HG03342 (cell line): ENCODE data around the gene ZNF784.

Experiments used
- ATAC-seq: cut with Tn5 transposase; IDR thresholded peaks from one replicate; pipeline ENCODE4 v1.9.1; 2021; ENCODE audit warnings: mild to moderate bottlenecking, moderate library complexity; ENCODE audit not compliant: unreplicated experiment

The ZNF784 gene

DNA sequence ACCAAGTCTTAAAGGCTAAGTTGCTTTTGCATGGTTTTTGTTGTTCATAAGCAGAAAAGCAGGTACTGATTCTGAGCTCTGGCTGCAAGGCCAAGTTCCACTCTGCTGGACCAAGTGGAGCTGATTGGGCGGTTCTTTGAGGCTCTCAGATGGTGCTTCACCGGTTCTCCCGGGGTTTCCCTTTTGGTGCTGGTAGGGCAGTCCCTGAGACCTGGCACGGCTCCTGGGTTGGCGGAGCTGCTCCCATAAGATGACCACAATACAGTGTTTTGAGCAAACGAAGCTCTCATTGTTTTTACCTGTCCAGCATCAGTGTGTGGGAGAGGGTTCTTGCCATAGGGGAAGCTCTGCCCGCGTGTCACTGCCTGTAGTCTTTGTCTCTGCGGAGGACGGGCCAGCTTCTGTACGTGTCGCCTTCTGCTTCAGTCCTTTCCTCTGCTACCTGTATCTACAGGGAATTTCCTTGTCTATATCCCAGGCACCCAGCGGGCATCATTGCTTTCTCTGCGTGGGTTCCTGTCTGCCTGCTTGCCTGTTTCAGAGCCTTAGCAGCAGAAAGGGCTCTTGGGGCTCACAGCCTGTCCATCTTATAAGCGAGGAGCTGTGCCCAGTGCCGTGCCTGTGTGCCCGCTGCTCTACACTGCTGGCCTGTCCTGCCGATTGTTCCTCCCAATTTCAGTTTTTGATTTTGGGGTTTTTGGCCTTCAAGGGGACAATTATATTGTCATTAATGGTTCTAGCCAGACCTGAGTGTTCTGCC is 32.8 kb upstream of the ZNF784 start:
- ATAC-seq: no peak

DNA sequence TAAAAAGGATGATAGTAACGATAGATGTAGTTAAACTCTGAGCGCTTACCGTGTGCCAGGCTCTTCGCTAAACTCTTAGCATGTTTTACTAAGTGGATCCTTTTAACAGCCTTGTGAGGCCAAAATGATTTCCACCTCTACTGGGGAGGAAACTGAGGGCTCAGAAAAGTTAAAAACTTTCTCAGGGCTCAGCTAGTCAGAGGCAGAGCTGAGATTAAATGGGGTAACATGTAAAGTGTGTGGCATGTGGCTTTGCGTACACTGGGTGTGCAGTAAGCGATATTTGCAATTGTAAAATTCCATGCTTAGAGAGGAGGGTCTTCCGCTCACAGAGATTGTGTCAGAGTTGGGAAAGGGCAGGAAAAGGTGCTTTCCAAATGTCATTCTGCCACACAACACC is 32.2 kb upstream of the ZNF784 start:
- no peak for ATAC-seq

DNA sequence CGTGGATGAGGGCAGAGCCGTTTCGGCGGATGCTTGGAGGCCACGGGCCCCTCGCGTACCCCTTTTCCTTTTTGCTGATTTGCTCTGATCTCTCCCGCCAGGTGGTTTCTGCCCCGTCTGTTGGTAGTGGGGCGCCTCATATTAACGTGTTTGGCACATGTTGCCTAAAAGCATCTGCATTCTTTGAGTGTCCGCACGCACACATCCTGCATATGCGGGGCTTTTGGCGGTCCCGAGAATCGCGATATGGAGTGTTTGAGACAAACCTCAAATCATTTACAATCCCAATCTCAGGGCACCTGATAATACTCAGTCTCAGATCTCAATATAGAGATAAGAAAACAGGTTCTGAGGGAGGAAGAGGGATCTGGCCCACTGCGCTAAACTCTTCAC is 31.3 kb upstream of the ZNF784 start:
- no peak for ATAC-seq

DNA sequence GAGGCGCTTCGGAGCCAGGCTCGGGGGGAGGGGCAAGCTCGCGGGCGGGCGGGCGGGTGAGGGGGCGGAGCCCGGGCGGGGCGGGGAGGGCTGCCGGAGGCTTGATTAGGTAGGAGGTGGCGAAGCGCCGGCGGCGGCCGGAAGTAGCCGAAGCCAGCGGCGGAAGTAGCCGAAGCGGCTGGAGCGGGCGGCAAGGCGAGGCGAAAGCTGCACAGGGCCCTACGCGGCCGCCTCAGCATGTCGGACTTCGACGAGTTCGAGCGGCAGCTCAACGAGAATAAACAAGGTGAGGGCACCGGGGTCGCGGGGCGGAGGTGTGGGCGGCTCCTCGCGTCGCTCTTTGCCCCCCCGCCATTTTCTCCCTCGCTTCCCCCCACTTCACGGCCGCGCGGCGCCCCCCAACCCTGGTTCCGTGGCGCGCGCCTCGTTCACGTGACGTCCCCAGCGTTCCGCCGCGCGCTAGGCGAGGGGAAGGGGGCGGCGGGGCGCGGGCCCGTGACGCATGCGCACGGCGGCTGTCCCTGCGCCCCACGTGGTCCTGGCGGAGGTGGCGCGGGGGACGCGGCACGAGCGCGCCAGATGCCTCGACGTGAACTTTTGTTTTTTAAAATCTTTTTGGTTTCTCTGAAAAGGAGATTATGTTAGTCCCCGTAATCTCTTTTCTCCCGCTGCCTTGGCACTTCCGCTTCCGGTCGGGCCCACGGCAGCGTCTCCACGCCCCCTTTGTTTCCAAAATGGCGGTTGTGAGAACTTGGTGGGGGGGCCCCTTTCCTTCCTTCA is 30.7 kb upstream of the ZNF784 start, which contains the start of gene U2AF2:
U2AF2 (plus strand) TSS at position 168 of the 780 bp plus-strand sequence; CDS start at position 238, 70 bp downstream.
- ATAC-seq: peak; percentile 27

DNA sequence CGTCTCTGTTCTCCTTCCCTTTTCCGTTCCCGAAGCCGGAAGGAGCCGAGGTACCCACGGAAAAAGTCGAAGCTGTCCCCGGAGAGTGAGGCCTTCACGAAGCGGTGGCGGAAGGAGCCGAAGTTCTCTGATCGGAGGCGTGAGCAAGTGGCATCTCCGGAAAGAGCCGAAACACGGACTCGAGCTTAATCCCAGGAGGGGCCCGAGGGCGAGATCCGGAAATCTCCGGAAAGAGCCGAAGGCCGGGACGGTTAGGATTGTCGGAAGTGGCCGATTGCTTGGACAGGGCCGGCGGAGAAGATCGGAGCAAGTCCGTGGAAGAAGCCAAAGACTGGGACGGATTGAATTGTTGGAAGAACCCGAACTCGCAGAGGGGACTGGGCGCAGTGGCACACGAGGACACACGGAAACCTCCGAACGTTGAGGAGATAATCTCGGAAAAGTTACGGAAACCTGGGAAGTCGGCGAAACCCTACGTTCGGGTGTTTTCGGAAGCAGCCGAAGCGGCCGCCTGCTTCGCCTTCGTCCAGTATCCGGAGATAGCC is 30.0 kb upstream of the ZNF784 start:
- ATAC-seq: peak; percentile 54

DNA sequence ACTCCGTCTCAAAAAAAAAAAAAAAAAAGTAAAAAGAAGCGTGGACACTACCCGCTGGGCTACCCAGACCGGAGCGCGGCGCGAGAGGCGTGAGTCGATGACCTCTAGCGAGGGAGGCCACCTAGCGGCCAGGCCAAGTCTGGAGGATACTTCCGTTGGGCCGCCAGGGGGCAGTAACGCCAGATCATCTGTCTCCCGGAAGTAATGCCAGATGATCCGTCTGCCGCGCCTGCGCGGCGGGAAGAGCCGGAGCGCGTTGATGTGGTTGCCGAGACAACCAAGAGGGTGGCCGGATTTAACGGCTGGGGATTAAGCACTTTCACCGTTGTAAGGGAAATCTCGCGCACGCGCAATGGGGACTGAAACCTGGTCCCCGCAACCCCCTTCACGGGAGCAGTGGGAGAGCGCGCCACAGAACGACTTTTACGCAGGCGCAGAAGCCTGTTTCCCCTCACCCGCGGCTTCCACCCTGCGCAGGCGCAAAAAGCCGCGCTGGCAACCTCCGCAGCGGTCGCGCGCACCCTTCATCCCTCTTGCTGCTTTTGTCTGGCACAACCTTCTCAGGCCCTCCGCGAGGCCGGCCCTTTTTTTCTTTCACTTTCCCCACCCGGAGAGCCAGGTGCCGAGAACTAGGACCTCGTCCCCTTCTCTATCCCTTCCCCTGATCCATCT is 29.4 kb upstream of the ZNF784 start:
- ATAC-seq: peak; percentile 42

DNA sequence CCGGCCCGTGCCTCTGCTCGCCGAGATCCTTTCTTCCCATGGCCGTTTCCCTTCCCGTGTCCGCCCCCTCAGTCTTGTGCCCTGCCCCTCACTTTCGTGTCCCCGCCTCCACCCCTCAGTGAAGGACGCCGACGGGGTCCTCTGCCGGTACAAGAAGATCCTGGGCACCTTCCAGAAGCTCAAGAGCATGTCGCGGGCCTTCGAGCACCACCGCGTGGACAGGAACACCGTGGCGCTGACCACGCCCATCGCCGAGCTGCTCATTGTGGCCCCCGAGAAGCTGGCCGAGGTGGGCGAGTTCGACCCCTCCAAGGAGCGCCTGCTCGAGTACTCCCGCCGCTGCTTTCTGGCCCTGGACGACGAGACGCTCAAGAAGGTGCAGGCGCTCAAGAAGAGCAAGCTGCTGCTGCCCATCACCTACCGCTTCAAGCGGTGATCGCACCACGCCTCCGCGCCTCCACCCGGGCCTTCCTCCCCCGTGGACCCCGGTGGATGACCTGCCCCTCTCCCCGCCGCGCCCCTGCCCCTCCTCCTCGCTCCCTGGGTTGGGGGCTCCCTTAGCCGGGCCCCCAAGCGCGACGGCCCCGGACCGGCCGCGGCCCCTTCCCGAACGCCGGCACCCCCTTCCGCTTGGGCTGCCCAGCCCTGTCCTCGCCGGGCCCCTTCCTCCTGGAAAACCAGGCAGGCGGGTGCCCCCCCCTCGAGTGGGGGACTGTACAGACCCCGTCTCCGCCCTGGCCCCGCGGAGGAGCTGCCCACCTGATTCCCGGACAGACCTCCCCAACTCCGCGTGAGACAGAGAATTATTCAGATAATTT is 28.2 kb upstream of the ZNF784 start:
- ATAC-seq: no peak

DNA sequence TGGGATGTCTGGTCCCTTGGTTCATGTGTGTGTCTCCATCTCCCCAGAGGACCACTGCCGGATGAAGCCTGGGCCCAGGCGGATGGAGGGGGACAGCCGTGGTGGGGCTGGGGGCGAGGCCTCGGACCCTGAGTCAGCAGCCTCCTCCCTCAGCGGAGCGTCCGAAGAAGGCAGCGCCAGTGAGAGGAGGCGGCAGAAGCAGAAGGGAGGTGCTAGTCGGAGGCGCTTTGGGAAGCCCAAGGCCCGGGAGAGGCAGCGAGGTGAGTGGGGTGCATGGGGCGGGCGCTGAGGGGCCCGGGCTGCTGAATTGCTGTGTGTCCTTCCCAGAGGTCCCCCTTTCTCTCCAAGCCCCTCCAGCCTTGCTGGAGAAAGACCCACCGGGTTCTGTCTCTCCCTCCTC is 26.9 kb upstream of the ZNF784 start:
- no peak for ATAC-seq

DNA sequence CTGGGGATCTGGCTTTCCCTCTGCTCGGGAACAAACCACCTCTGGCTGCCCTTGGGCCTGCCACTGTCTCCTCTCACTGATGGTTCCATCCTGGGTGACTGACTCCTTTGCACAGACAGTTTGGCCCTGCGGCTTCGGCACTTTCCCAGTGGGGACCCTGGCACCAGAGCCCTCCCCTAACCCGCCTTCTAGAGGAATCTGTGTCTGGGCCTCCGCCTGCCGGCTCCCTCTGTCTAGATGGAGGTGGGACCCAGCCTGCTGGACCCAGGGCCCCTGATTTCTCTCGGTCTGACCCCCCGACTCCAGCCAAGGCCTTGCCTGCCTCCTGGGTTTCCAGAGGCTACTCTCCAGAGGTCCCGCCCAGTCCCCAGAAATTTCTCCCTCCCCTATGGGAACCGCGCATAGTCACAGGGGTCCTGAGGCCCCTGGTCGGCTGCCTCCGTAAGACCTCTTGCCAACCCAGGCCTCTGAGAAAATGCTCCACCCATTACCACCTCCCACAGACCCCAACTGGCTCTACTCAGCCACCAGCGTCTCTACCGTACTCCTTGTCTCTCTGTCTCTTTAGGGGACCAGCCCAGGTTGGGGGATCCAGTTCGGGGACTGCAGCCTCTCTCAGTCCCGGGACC is 26.4 kb upstream of the ZNF784 start:
- ATAC-seq: no peak

DNA sequence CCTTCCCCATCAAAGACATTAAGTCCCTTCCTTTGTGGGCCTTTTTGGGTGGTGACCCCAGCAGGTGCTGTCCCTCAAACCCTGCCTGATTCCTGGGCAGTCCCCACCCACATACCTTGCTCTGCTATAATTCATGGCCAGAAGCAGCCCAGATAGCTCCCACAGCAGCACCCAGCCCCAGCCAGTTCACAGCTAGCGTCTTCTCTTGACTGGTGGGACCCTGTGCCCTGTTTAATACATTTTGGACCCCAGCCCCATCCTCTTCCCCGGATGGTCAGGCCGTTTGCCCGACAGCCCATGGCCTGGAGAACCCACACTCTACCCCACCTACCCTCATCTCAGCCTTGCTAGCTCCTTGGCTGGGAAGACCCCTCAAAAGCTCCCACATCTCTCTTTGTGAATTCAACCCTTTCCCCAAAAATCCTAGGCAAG is 25.8 kb upstream of the ZNF784 start:
- no peak for ATAC-seq

DNA sequence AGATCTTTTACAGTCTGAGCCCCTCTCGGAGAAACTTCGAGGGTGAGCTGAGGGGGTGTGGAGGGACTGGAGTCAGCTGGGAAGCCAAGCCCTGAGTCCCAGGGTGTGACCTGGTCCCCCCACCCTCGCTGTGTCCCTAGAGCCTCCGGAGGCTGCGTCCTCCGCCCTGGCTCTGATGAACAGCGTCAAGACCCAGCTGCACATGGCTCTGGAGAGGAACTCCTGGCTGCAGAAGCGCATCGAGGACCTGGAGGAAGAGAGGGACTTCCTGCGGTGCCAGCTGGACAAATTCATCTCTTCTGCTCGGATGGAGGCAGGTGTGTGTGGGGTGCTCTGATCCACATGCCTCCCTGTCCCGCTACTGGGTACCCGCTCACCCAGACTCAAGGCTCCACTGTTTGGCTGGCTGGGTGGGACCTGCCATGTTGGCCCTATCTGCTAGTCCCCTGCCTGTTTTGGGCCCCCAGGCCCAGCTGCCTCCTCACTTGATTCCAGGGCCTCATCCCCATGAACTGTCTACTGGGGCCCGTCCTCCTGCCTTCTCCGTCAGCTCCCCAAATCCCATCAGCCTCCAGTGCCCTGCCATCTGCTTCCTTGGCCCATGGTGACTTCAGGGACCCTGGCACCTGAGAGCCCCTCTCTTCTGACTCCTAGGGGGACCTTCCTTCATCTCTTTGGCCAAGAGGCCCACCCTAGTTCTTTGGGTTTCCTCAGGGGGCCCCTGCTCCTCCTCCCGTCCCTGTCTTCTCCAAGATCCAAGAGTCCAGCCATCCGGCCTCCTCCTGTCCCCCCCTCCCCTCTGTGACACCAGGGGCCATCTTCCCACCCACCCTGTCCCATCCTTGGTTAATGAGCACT is 25.1 kb upstream of the ZNF784 start:
- ATAC-seq: no peak

DNA sequence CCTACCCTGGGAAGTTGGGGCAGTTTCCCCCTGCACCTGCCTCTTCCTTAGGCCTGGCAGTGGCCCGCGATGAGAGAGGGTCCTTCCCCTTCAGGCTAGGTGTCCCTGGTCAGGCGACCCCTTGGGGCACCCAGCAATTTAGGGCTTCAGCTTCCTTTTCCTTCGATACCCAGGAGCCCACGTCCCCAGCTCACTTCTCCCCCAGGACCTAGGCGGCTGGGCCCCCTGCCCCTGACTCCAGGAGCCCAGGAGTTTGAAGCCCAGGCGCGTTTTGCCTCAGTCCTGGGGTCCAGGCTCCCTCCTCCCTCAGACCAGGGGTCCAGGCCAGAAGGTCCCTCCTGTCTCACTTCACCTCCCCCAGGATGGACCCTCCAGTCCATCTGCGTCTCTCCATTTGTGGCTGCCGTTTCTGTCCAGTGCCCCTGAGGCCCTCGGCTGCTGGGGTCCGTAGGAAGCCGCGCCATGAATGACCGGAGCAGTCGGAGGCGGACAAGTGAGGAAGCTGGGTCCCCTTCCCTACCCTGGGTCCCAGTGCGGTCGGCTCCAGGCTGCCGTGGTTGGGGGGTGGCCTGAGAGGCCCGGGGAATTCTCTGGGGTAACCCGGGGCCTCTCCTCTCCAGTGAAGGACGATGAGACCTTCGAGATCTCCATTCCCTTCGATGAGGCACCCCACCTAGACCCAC is 24.4 kb upstream of the ZNF784 start:
- no peak for ATAC-seq

DNA sequence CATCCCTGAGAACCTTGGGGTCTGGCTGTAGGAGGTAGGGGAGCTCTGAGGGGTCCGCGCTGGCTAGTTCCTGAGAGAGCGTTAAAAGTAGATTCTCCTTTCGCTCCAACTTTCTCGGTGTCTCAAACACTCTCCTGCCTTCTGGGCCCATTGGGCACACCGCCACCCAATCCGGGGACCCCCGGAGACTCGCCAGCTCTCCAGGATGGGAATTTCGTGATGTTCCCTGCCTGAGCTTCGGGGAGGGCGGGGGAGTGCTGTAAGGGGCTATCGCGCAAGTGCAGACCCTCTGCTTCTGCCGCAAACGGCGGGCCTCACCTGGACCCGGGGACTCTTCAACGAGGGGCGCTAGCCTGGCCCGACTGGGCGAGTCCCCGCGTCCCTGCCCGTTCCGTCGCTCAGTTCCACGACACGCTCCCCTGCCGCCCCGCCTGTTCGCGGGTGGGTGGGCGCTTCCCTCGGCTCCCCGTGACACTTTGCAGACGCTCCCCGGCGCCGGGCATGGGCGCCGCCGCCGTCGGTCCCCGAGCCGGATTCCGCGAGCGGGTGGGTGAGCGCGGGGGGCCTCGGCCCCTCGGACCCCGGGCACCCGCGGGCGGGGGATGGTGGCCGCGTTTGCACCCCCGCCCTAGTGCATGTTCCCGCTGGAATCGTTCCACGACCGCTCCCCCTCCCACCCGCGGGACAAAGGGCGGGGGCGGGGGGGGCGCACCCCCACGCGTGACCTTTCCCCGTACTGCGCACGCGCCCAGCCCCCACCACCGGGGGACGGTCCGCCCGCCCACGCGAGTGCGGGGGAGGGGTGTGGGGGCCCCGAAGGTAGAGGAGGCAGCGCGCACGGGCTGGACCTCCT is 23.6 kb upstream of the ZNF784 start, which contains the start of gene CCDC106:
CCDC106 (plus strand) TSS at position 481 of the 853 bp plus-strand sequence. CDS start 835 bp downstream, outside the sequence.
- no peak for ATAC-seq

DNA sequence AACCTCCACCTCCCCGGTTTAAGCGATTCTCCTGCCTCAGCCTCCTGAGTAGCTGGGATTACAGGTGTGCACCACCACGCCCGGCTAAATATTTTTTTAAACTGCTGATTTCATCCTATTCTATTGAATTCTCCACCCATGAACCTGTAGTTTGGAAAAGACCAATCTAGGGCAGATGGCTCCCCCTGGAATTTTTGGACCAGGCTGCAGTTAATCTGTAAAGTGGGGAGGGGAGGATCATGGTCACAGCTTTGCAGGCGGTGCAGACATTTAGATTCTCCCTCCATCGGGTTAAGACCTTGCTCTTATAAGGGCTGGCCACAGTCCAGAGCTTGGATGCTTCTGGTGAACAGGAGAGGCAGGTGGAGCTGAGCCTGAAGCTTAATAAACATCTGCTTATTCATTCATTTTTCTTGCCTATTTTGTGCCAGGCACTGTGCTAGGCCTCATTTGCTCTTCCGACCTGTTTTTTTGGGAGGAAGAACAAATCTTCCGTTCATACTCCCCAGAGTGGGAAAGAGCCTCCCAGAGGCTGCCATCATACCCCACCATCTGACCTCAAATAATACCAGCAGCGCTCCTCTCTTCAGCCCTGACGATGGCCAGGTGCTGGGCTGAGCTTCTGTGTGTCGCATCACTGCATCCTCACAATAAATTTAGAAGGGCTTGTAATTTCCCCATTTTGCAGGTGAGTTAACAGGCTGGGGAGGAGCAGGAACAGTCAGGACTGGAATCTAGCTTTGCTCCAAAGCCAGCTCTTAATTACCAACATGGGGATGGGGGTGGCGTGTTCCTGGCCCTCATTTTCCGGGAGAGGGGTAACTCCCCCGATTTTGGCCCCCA is 22.7 kb upstream of the ZNF784 start:
- no peak for ATAC-seq

DNA sequence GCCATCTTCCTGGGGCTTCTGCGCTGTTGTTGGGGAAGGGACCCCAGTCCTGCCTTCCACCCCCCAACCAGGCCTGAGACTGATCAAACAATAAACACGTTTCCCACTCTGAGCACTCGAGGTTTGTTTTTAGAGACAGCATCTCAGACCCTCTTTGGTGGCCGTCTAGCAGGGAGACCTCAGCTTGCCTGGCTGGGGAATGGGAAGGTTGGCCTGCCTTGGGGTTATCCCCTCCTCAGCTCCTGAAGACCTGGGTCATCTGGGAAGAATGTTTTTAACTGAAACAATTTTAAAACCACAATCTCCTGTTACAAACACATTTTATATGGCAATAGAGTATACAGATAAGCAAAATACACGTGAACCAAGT is 21.1 kb upstream of the ZNF784 start:
- no peak for ATAC-seq

DNA sequence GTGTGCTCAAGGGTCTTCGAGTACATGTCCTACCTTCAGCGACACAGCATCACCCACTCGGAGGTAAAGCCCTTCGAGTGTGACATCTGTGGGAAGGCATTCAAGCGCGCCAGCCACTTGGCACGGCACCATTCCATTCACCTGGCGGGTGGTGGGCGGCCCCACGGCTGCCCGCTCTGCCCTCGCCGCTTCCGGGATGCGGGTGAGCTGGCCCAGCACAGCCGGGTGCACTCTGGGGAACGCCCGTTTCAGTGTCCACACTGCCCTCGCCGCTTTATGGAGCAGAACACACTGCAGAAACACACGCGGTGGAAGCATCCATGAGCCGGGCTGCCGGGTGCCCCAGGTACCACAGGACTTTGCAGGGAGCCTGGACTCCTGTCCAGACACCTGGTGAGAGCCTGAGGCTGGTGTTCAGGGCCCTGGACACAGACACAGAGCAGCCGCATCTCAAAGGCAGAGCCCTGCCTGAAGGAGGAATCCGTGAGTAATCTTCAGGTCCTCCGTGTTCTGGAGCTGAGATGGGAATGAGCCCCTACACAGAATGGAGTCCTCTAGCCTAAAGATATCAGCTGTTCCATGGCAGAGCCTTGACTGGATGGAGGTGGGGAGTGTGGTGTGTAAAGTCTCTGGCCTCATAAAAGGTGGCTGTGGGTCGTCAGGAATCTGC is 20.6 kb upstream of the ZNF784 start:
- no peak for ATAC-seq
